ENCODE data around the gene LYPD6B.

The LYPD6B gene, protein sequence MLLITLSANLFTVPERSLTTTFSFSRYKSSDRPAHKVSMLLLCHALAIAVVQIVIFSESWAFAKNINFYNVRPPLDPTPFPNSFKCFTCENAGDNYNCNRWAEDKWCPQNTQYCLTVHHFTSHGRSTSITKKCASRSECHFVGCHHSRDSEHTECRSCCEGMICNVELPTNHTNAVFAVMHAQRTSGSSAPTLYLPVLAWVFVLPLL

DNA sequence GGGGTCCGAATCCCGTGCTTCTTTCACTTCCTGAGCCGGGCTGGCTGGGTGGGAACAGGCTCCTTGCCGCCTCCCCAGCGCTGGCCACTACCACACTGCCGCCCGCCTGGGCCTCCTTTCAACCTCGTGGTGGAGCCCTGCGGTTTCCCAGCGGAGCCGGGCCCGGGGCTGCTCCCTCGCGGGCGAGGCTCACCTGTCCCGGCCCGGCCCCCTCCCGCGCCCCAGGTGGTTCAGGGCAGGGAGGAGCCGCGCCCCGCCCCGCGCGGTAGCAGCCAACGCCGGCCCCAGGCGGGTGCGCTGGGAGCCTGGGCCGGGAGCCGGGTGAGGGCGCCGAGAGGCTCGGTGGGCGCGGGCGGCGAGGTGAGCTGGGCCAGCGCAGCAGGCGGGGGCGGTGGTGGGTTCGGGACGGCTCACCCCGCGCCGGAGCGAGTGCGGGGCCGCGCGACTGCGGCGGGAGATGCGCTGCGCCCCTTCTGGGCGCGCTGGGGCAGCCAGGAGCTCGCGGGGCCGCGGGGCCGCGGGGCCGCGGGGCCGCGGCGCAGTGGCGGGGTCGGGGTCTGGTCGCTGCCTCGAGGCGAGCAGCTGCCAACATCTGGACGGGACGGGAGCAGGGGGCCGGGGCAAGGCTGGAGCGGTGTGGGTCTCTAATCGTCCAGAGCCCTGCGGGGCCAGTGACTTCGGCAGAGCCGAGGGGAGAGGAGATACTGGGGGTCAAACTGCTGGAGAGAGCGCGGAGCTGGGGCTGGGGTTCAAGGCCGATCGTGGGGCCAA lies at the start of gene LYPD6B:
Gene LYPD6B (plus strand): TSS at position 258 of the 771 bp plus-strand sequence. CDS start 92,250 bp downstream, outside the sequence.
- peak within 1 kb of the TSS; percentile 35 for H3K4me3 ChIP-seq (ENCODE audit: low read depth, low read length)

DNA sequence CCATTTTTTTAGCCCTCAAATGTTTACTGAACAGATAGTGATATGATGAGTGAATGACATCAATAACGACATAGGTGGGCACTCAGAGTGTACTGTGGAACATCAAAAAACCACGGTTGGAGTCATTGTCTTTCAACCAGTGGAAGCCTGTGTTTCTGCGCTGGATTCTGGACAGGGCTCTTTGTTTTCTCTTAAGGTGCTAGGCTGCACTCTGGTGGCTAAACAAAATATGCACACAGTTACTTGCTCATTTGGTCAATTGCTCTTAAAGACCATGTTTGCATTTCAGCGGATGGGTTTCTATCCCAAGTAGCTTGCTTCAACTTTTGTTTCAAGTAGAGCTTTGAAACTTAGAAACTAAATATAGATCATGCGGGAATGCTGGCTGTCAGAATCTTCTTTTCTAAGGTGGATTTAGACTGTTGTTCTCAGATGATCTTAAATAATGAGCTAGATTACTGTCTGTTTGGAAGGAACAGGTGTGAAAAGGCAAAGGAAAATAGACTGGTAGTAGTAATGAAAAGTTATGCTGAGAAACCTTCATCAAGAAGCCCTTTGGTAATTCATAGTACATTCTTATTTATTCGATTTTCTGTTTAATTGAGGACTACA lies 48.5 kb upstream of the LYPD6B start:
- TF ChIP-seq, protein P1, sequence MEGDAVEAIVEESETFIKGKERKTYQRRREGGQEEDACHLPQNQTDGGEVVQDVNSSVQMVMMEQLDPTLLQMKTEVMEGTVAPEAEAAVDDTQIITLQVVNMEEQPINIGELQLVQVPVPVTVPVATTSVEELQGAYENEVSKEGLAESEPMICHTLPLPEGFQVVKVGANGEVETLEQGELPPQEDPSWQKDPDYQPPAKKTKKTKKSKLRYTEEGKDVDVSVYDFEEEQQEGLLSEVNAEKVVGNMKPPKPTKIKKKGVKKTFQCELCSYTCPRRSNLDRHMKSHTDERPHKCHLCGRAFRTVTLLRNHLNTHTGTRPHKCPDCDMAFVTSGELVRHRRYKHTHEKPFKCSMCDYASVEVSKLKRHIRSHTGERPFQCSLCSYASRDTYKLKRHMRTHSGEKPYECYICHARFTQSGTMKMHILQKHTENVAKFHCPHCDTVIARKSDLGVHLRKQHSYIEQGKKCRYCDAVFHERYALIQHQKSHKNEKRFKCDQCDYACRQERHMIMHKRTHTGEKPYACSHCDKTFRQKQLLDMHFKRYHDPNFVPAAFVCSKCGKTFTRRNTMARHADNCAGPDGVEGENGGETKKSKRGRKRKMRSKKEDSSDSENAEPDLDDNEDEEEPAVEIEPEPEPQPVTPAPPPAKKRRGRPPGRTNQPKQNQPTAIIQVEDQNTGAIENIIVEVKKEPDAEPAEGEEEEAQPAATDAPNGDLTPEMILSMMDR (IDR thresholded peaks at IDR 0.05; ENCODE audit: control insufficient read depth, extremely low read depth, insufficient read depth): peak; percentile 67
- H3K4me3 ChIP-seq (ENCODE audit: low read depth, low read length): no peak overlapping the region
- DNase-seq (ENCODE audit: low read depth): peak; percentile 71

More for the DNA sequence above, at the start of gene LYPD6B:
- no peak for DNase-seq (ENCODE audit: low read depth)
- TF ChIP-seq, protein P1 (IDR thresholded peaks at IDR 0.05; ENCODE audit: control insufficient read depth, extremely low read depth, insufficient read depth): peak; percentile 49

DNA sequence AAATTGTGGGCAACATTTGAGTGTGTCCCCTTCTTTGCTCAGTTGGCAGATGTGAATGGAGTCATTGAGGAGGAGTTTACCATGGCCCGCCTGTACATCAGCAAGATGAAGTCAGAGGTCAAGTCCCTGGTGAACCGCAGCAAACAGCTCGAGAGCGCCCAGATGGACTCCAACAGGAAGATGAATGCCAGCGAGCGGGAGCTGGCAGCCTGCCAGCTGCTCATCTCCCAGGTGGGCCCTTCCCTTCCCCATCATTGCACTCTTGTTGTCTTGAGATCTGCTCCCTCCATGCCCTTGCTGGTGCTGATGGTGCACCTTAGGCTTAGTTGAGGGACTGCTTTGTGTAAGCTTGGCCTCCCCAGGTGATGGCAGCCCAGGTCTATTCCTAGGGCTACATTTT lies 47.5 kb upstream of the LYPD6B start:
- DNase-seq (ENCODE audit: low read depth): no peak
- TF ChIP-seq, protein P1 (IDR thresholded peaks at IDR 0.05; ENCODE audit: control insufficient read depth, extremely low read depth, insufficient read depth): no peak
- H3K4me3 ChIP-seq (ENCODE audit: low read depth, low read length): no peak overlapping the region

DNA sequence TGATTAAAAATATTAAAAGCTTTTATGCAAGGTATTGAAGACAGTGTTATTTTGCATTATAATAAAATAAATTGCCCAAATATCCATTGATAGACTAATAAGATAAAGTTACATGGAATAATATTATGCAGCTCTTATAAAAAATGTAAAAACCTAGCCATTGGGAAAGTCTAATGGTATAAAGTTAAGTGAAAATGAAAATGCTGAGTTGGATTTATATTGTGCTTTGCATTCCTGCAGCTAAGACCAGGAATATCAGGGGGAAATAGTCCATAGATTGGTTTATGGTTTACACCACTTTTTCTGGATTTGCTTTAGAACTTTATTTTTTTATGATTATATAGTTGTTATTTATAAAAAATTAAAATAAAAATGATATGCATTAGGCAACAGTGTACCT lies 46.1 kb upstream of the LYPD6B start:
- TF ChIP-seq, protein P1 (IDR thresholded peaks at IDR 0.05; ENCODE audit: control insufficient read depth, extremely low read depth, insufficient read depth): no peak
- H3K4me3 ChIP-seq (ENCODE audit: low read depth, low read length): no peak overlapping the region
- no peak for DNase-seq (ENCODE audit: low read depth)

DNA sequence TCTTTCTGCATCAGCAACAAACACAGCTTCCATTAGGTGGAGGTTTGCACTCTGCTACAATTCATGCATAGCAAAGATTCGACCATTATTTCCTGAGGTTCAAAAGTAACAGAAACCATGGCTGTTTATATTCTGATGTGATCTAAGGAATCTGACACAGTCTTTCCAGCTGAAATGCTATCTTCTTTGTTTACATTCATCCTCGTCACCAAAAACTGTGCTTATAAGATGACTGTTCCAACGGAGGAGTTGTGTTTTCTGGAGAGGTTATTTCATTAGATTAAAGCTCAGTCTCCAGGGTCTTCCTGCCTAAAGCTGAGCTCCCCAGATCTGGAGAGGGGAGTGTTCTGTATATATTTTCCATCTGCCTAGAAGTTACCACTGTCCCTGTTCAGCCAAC lies 45.1 kb upstream of the LYPD6B start:
- no peak overlapping the region for H3K4me3 ChIP-seq (ENCODE audit: low read depth, low read length)
- TF ChIP-seq, protein P1 (IDR thresholded peaks at IDR 0.05; ENCODE audit: control insufficient read depth, extremely low read depth, insufficient read depth): no peak
- no peak for DNase-seq (ENCODE audit: low read depth)

DNA sequence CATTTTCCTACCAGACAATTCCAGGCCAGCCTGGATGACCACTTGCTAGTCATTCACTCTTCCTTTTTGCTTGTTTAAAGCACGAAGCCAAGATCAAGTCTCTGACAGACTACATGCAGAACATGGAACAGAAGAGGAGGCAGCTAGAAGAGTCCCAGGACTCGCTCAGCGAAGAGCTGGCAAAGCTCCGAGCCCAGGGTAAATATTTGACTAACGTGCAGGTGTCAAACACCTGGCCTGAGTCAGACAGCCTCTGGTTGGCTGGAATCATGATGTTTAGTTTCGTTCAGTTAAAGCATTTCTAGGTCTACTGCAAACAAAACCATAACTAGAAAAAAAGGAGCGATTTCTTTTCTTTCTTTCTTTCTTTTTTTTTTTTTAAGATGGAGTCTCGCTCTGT lies 44.2 kb upstream of the LYPD6B start:
- DNase-seq (ENCODE audit: low read depth): peak; percentile 75
- TF ChIP-seq, protein P1 (IDR thresholded peaks at IDR 0.05; ENCODE audit: control insufficient read depth, extremely low read depth, insufficient read depth): no peak
- no peak overlapping the region for H3K4me3 ChIP-seq (ENCODE audit: low read depth, low read length)
